HEK293T (cell line): Measurements from ENCODE around the gene TMEM245.

Source experiments
- CTBP1 ChIP-seq: fragments of 450-650 bp; IDR thresholded peaks from 2 replicates; pipeline ENCODE4 v1.6.1; 2016; ENCODE audit warnings: borderline replicate concordance
- ELF4 ChIP-seq: fragments of 450-650 bp; IDR thresholded peaks from 2 replicates; pipeline ENCODE4 v1.6.1; 2017; ENCODE audit warnings: antibody characterized with exemption
- FOXK2 ChIP-seq: fragments of 450-650 bp; IDR thresholded peaks from 2 replicates; pipeline ENCODE4 v1.6.1; 2016; ENCODE audit warnings: mild to moderate bottlenecking
- LEF1 ChIP-seq: fragments of 450-650 bp; IDR thresholded peaks from 2 replicates; pipeline ENCODE4 v1.6.1; 2017; ENCODE audit warnings: mild to moderate bottlenecking, borderline replicate concordance
- NFRKB ChIP-seq: fragments of 450-650 bp; IDR thresholded peaks from 2 replicates; pipeline ENCODE4 v1.6.1; 2016; ENCODE audit warnings: mild to moderate bottlenecking, moderate library complexity
- PKNOX1 ChIP-seq: fragments of 450-650 bp; IDR thresholded peaks from 2 replicates; pipeline ENCODE4 v1.6.1; 2016
- SUZ12 ChIP-seq: fragments of 450-650 bp; IDR thresholded peaks from 2 replicates; pipeline ENCODE4 v1.6.1; 2016; ENCODE audit warnings: mild to moderate bottlenecking

DNA sequence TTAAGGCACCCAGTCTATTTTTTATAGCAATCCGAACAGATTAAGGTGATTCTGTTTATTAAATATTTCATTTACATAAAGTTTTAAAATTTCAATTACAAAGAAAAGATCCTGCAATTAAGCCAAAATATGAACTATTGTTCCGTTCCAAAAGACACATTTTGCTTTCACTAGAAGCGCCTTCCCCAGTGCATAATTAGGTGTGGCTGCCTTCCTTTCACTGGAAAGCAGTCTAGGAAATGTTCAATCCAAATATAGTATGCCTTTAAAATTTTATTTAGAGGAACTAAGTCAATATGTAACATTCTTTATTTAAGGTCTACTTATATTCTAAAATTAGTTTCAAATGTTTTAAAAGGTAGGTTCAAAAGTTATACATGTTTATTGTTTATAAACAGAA is 114.1 kb downstream of the TMEM245 start:
- no peak for TF ChIP-seq ELF4
- TF ChIP-seq FOXK2 = no peak
- no peak for TF ChIP-seq SUZ12
- no peak for TF ChIP-seq CTBP1
- no peak for TF ChIP-seq PKNOX1
- TF ChIP-seq LEF1 = no peak
- TF ChIP-seq NFRKB = no peak
